K562 (cell line): ENCODE measurements around the gene VAPB. TPM values are rescaled to one million over a fixed set of nuclear protein-coding genes. Genes with fewer than 3 reads are reported as not detected.

Experiments used
- ATAC-seq: fragments of 200-7000 bp; cut with Tn5 transposase; 3 replicates; pipeline ENCODE4 v1.9.1; 2020; ENCODE audit warnings: moderate library complexity
- BruUV-seq: library from RNA; stranded (reverse); fragments of 400-500 nt; replicated peaks from 2 replicates; lab custom pipeline; 2021; lab: Mats Ljungman, UMichigan
- CTCF ChIA-PET: fragments of 300-600 bp; formaldehyde crosslinking; extraction: SDS; loops from one replicate; lab custom pipeline; 2021; ENCODE audit warnings: low intra/inter-chr PET ratio; lab: Yijun Ruan, JAX
- POLR2A ChIA-PET: fragments of 300-600, 350-650 bp; sonication (Branson Sonifier 250); formaldehyde crosslinking; extraction: SDS; loops from one replicate; lab custom pipeline; 2021; ENCODE audit warnings: antibody characterized with exemption, inconsistent platforms; lab: Yijun Ruan, JAX
- DNase-seq, 4 experiments: peaks; one replicate each; pipeline versions ENCODE4 v3.0.0 to v3.0.0-alpha.2; 2011 to 2018; ENCODE audit warnings: low spot score in 3 of 4, mixed read lengths in 3 of 4; ENCODE audit errors: extremely low read depth in 1 of 4
- FAIRE-seq: peaks from 2 replicates; lab custom pipeline; 2011; peaks lifted over from hg19 to GRCh38; lab: Jason Lieb, UNC
- H2AFZ ChIP-seq: 2 replicates; pipeline ENCODE4 v1.6.0; 2011; ENCODE audit warnings: low read depth, low read length, control low read depth, inconsistent platforms
- H3K27ac ChIP-seq: fragments of 200-600 bp; 3 replicates; pipeline ENCODE4 v1.8.0; 2011; ENCODE audit warnings: low read depth, mild to moderate bottlenecking, control low read depth, inconsistent platforms, low read length, moderate library complexity, mixed read lengths; ENCODE audit errors: extremely low read depth
- H3K27me3 ChIP-seq, 2 experiments: fragments of 300-600 bp in 1 of 2; 2 replicates in 1 of 2; 3 replicates in 1 of 2; pipeline versions ENCODE4 v1.6.0 to v1.8.0; 2011; ENCODE audit warnings: inconsistent platforms in 2 of 2, low read length in 2 of 2, mild to moderate bottlenecking in 1 of 2, mixed read lengths in 1 of 2, moderate library complexity in 1 of 2; ENCODE audit not compliant: control insufficient read depth in 2 of 2, insufficient read depth in 2 of 2
- H3K36me3 ChIP-seq: fragments of 300-600 bp; 3 replicates; pipeline ENCODE4 v1.8.0; 2011; ENCODE audit warnings: mild to moderate bottlenecking, low read length, inconsistent platforms; ENCODE audit not compliant: control insufficient read depth, insufficient read depth
- H3K4me1 ChIP-seq, 2 experiments: fragments of 200-600 bp in 1 of 2; replicated peaks in 1 of 2; 2 replicates in 1 of 2; 3 replicates in 1 of 2; pipeline versions ENCODE4 v1.5.1 to v1.8.0; 2011; ENCODE audit warnings: inconsistent platforms in 2 of 2, low read length in 2 of 2, mild to moderate bottlenecking in 1 of 2, mixed read lengths in 1 of 2, moderate library complexity in 1 of 2; ENCODE audit not compliant: control insufficient read depth in 2 of 2, insufficient read depth in 2 of 2
- H3K4me2 ChIP-seq: 2 replicates; pipeline ENCODE4 v1.6.1; 2011; ENCODE audit warnings: low read length, control low read depth, inconsistent platforms, mixed read lengths; ENCODE audit not compliant: insufficient read depth
- H3K4me3 ChIP-seq: fragments of 200-600 bp; sonication (generic), shearing (Covaris generic); 2 replicates; pipeline ENCODE4 v1.5.1; 2016; ENCODE audit warnings: control low read depth, inconsistent platforms
- H3K79me2 ChIP-seq: fragments of 200-600 bp; 3 replicates; pipeline ENCODE4 v1.8.0; 2011; ENCODE audit warnings: low read length, inconsistent platforms; ENCODE audit not compliant: control insufficient read depth, insufficient read depth
- H3K9ac ChIP-seq, 2 experiments: 2 replicates each; pipeline versions ENCODE4 v1.6.0 to v1.6.1; 2011; ENCODE audit warnings: low read depth in 2 of 2, low read length in 2 of 2, control low read depth in 1 of 2, inconsistent platforms in 1 of 2, mild to moderate bottlenecking in 1 of 2, mixed read lengths in 1 of 2; ENCODE audit not compliant: insufficient read depth in 1 of 2
- H3K9me1 ChIP-seq: one replicate; pipeline ENCODE4 v1.6.0; 2011; ENCODE audit warnings: inconsistent platforms, mild to moderate bottlenecking, low read length, moderate library complexity; ENCODE audit not compliant: control insufficient read depth, insufficient read depth
- H3K9me3 ChIP-seq: replicated peaks from 2 replicates; pipeline ENCODE4 v1.5.1; 2011; ENCODE audit warnings: low read depth, low read length, inconsistent platforms; ENCODE audit not compliant: control insufficient read depth, insufficient read depth
- H4K20me1 ChIP-seq: replicated peaks from 2 replicates; pipeline ENCODE4 v1.6.1; 2011; ENCODE audit warnings: low read length, inconsistent platforms, mixed read lengths; ENCODE audit not compliant: control insufficient read depth, insufficient read depth
- ILF3 ChIP-seq: fragments of 450-650 bp; IDR thresholded peaks from 2 replicates; pipeline ENCODE4 v1.6.1; 2018; ENCODE audit warnings: antibody characterized with exemption, mild to moderate bottlenecking, moderate library complexity, borderline replicate concordance
- WGBS: fragments of 100-300 bp; shearing (Covaris generic); methylation state at CpG from one replicate; pipeline ENCODE4 v1.1.6; 2016; ENCODE audit warnings: low coverage, mixed read lengths; ENCODE audit not compliant: insufficient coverage; ENCODE audit errors: missing lambda C conversion rate; 5-methylcytosine and 5-hydroxymethylcytosine counted together
- in situ Hi-C: fragments of 300-500 bp; cut with MboI; formaldehyde crosslinking; loops from 4 replicates; pipeline ENCODE4 v1.15.0; 2018; ENCODE audit warnings: inconsistent platforms, mixed read lengths
- intact Hi-C: fragments of 100-400 bp; cut with micrococcal nuclease; formaldehyde crosslinking; loops from 2 replicates; pipeline ENCODE4 v1.14.2; 2022
- polyA plus RNA-seq, 8 experiments: library from polyadenylated mRNA; depleted of rRNA in 4 of 8; stranded (reverse) in 5 of 8; unstranded in 3 of 8; fragments of >200 nt; fragmentation: Nextera tagmentation in 2 of 8; fragmentation: Illumina TruSeq in 1 of 8; extraction: Ambion mirVana in 2 of 8; extraction: Trizol in 1 of 8; gene quantifications; 2 replicates each; pipeline versions ENCODE4 v1.2.1 to v1.2.3, GENCODE V29; 2011 to 2014; ENCODE audit warnings: inconsistent platforms in 1 of 8, missing spikeins in 1 of 8
- total RNA-seq, 7 experiments: library from RNA; depleted of rRNA in 6 of 7; stranded (reverse); fragments of >200 nt in 6 of 7; fragmentation: Illumina TruSeq in 2 of 7; extraction: Trizol in 2 of 7; gene quantifications; 2 replicates each; pipeline versions ENCODE4 v1.2.1 to v1.2.3, GENCODE V29; 2011 to 2021; ENCODE audit warnings: low replicate concordance in 1 of 7
- TF ChIP-seq, protein P1 (sequence below), 3 experiments: fragments of 200-800 bp in 1 of 3; fragments of 250-450 bp in 1 of 3; fragments of 450-650 bp in 1 of 3; sonication (Bioruptor Pico) in 1 of 3; sonication (Bioruptor generic) in 1 of 3; formaldehyde crosslinking in 1 of 3; IDR thresholded peaks; 2 replicates each; pipeline versions ENCODE4 v1.6.1 to v1.8.0; 2016 to 2022; ENCODE audit warnings: mild to moderate bottlenecking in 2 of 3, missing genetic modification characterization in 2 of 3, missing compliant biosample characterization in 1 of 3, moderate library complexity in 1 of 3

Gene VAPB
- total and polyA plus RNA-seq, 9 of the 15 experiments (the other 6 are each of a cell fraction or from before 2014, with no cell fraction given), result 3.4 to 51.0 (median 27.9) TPM

GRCh38 chr20:58469616-58470015 lies 80.6 kb downstream of the VAPB start:
- Histone ChIP-seq H3K9me1 (peaks cover 3% of the 10 kb centered on the region), H3K4me3 (no peak overlapping the region), H3K79me2 (no peaks in the 10 kb centered on the region), H2AFZ (no peak overlapping the region), H3K4me1 (peaks cover 0 to 21% of the 10 kb centered on the region in 2 experiments; a peak in 2 of 5 replicates), H3K9ac (no peak overlapping the region; a peak in 1 of 4 replicates), H3K27ac (no peak overlapping the region), H3K36me3 (no peaks in the 10 kb centered on the region), H4K20me1 (no peaks in the 10 kb centered on the region), H3K9me3 (no peaks in the 10 kb centered on the region), H3K27me3 (peaks cover 19 to 65% of the 10 kb centered on the region in 2 experiments; a peak in 4 of 5 replicates), H3K4me2 (no peak overlapping the region)
- intact Hi-C loops, result no loop called here
- ChIA-PET CTCF (no interaction called here), POLR2A (no interaction called here)
- DNase-seq (no peak), FAIRE-seq (no peak), ATAC-seq (no peak)
- no TSS peak for BruUV-seq
- in situ Hi-C loops, result loop anchor here (10.0 kb wide), 1 partner anchor 355 kb away; no protein-coding TSS in a partner anchor
- TF ChIP-seq, protein P1, sequence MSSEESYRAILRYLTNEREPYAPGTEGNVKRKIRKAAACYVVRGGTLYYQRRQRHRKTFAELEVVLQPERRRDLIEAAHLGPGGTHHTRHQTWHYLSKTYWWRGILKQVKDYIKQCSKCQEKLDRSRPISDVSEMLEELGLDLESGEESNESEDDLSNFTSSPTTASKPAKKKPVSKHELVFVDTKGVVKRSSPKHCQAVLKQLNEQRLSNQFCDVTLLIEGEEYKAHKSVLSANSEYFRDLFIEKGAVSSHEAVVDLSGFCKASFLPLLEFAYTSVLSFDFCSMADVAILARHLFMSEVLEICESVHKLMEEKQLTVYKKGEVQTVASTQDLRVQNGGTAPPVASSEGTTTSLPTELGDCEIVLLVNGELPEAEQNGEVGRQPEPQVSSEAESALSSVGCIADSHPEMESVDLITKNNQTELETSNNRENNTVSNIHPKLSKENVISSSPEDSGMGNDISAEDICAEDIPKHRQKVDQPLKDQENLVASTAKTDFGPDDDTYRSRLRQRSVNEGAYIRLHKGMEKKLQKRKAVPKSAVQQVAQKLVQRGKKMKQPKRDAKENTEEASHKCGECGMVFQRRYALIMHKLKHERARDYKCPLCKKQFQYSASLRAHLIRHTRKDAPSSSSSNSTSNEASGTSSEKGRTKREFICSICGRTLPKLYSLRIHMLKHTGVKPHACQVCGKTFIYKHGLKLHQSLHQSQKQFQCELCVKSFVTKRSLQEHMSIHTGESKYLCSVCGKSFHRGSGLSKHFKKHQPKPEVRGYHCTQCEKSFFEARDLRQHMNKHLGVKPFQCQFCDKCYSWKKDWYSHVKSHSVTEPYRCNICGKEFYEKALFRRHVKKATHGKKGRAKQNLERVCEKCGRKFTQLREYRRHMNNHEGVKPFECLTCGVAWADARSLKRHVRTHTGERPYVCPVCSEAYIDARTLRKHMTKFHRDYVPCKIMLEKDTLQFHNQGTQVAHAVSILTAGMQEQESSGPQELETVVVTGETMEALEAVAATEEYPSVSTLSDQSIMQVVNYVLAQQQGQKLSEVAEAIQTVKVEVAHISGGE (CRISPR knock-in tag; IDR thresholded peaks at IDR 0.05), result 0 out of 6 replicates have a peak, but pooled peaks of 1 of the 3 experiments have one; percentile 22
- TF ChIP-seq ILF3, result no peak
- 12% methylated on average over 11 of the region's 12 CpGs for WGBS
